HepG2 (cell line): ENCODE data around the gene FSCN2. TPM values are rescaled to one million over a fixed set of nuclear protein-coding genes. Genes with fewer than 3 reads are reported as not detected.
A peak's percentile ranks its signal among the peaks of the same experiment; 100 is the strongest.

Source experiments
- ATAD3A ChIP-seq: sonication (generic); formaldehyde crosslinking; IDR thresholded peaks from 2 replicates; pipeline ENCODE4 v1.4.0; 2020; ENCODE audit warnings: missing genetic modification reagents
- ATF4 ChIP-seq, 2 experiments: fragments of 450-650 bp in 1 of 2; sonication (generic) in 1 of 2; formaldehyde crosslinking; IDR thresholded peaks; 2 replicates each; pipeline versions ENCODE4 v1.5.0 to v1.8.0; 2020 to 2022; ENCODE audit warnings: mild to moderate bottlenecking in 1 of 2, missing genetic modification reagents in 1 of 2
- E2F2 ChIP-seq: sonication (generic); formaldehyde crosslinking; IDR thresholded peaks from 2 replicates; pipeline ENCODE4 v1.4.0; 2020; ENCODE audit warnings: missing genetic modification reagents, borderline replicate concordance
- HOMEZ ChIP-seq: IDR thresholded peaks from 2 replicates; pipeline ENCODE4 v1.6.1; 2016; ENCODE audit warnings: low read depth
- MED1 ChIP-seq: sonication (generic); formaldehyde crosslinking; IDR thresholded peaks from 2 replicates; pipeline ENCODE4 v1.4.0; 2020; ENCODE audit warnings: missing genetic modification reagents
- MXD4 ChIP-seq: IDR thresholded peaks from 2 replicates; pipeline ENCODE4 v1.6.1; 2016; ENCODE audit warnings: mild to moderate bottlenecking, missing biosample characterization, missing genetic modification reagents
- NR0B2 ChIP-seq: sonication (generic); formaldehyde crosslinking; IDR thresholded peaks from 2 replicates; pipeline ENCODE4 v1.4.0; 2020; ENCODE audit warnings: mild to moderate bottlenecking, missing genetic modification reagents
- NR2C2 ChIP-seq: sonication (generic); formaldehyde crosslinking; IDR thresholded peaks from 2 replicates; pipeline ENCODE4 v1.4.0; 2020; ENCODE audit warnings: missing genetic modification reagents, mild to moderate bottlenecking, moderate library complexity, borderline replicate concordance
- TAF1 ChIP-seq: sonication (generic); formaldehyde crosslinking; IDR thresholded peaks from 2 replicates; pipeline ENCODE4 v1.4.0; 2020; ENCODE audit warnings: missing genetic modification reagents
- ZNF407 ChIP-seq: sonication (generic); formaldehyde crosslinking; IDR thresholded peaks from one replicate; pipeline ENCODE4 v1.5.1; 2020; ENCODE audit warnings: mild to moderate bottlenecking, missing genetic modification reagents; ENCODE audit errors: not compliant biosample characterization
- ZNF543 ChIP-seq: sonication (generic); formaldehyde crosslinking; IDR thresholded peaks from 2 replicates; pipeline ENCODE4 v1.4.0; 2020; ENCODE audit warnings: mild to moderate bottlenecking, missing genetic modification reagents
- ZNF772 ChIP-seq: sonication (generic); formaldehyde crosslinking; IDR thresholded peaks from 2 replicates; pipeline ENCODE4 v1.5.0; 2020; ENCODE audit warnings: mild to moderate bottlenecking, missing genetic modification reagents
- polyA plus RNA-seq, 8 experiments: library from polyadenylated mRNA; depleted of rRNA in 3 of 8; stranded (reverse) in 7 of 8; unstranded in 1 of 8; fragments of >200 nt; fragmentation: Illumina TruSeq in 4 of 8; extraction: Trizol in 4 of 8; gene quantifications; 2 replicates each; pipeline versions ENCODE4 v1.2.1 to v1.2.3, GENCODE V29; 2011 to 2016; ENCODE audit warnings: low read depth in 4 of 8, missing spikeins in 1 of 8, mixed read lengths in 1 of 8; ENCODE audit not compliant: insufficient read depth in 1 of 8
- total RNA-seq, 5 experiments: library from RNA; depleted of rRNA; stranded (reverse); fragments of >200 nt; fragmentation: Illumina TruSeq; extraction: Trizol; gene quantifications; 2 replicates each; pipeline ENCODE4 v1.2.3, GENCODE V29; 2016; ENCODE audit warnings: low read depth in 1 of 5

Gene FSCN2
- total and polyA plus RNA-seq, 2 of the 13 experiments (the other 11 are each of a cell fraction or from before 2014, with no cell fraction given) = 0.09 TPM; not detected in 1

GRCh38 chr17:81512562-81513371, 15.4 kb upstream of the FSCN2 start, which contains the start of gene ACTG1 (continued):
- no peak for TF ChIP-seq HOMEZ (CRISPR knock-in tag)
- TF ChIP-seq MED1 = peak; percentile 86
- no peak for TF ChIP-seq ZNF407 (CRISPR knock-in tag)
- no peak; the same call in 1 of the 2 replicates for TF ChIP-seq NR2C2 (CRISPR knock-in tag)
- no peak; the same call in 1 of the 2 replicates for TF ChIP-seq NR0B2 (CRISPR knock-in tag)
- no peak for TF ChIP-seq ATAD3A (CRISPR knock-in tag)
- TF ChIP-seq ZNF772 (CRISPR knock-in tag) = no peak; the same call in none of the 2 replicates
- no peak; the same call in none of the 2 replicates for TF ChIP-seq ZNF543 (CRISPR knock-in tag)
- TF ChIP-seq ATF4 (CRISPR knock-in tag; IDR thresholded peaks at IDR 0.05) = no peak
- TF ChIP-seq TAF1 = peak; percentile 94
- TF ChIP-seq MXD4 (CRISPR knock-in tag) = 0 out of 2 replicates have a peak, but pooled peaks have one; percentile 10
- peak; percentile 60; the same call in 1 of the 2 replicates for TF ChIP-seq E2F2 (CRISPR knock-in tag)
